ENCODE results near the gene POU6F2.

The POU6F2 gene

GRCh38 chr7:39127058-39127457 lies 149.3 kb downstream of the POU6F2 start:
- no peak for DNase-seq (ENCODE audit: low read depth in 1 of 2, low spot score in 1 of 2)

- no peak for DNase-seq (ENCODE audit: low read depth in 1 of 2, low spot score in 1 of 2)
Measured at GRCh38 chr7:39128287-39128843, 150.7 kb downstream of the POU6F2 start.

GRCh38 chr7:39130274-39130673 lies 152.6 kb downstream of the POU6F2 start:
- DNase-seq (ENCODE audit: low read depth in 1 of 2, low spot score in 1 of 2) = no peak

GRCh38 chr7:39130857-39131526 lies 153.3 kb downstream of the POU6F2 start:
- DNase-seq (ENCODE audit: low read depth in 1 of 2, low spot score in 1 of 2) = no peak

GRCh38 chr7:39132306-39132705 lies 154.6 kb downstream of the POU6F2 start:
- no peak for DNase-seq (ENCODE audit: low read depth in 1 of 2, low spot score in 1 of 2)

- DNase-seq (ENCODE audit: low read depth in 1 of 2, low spot score in 1 of 2) = no peak
Measured at GRCh38 chr7:39133088-39133487, 155.4 kb downstream of the POU6F2 start.

GRCh38 chr7:39137480-39137879 lies 159.8 kb downstream of the POU6F2 start:
- no peak for DNase-seq (ENCODE audit: low read depth in 1 of 2, low spot score in 1 of 2)

- no peak for DNase-seq (ENCODE audit: low read depth in 1 of 2, low spot score in 1 of 2)
Measured at GRCh38 chr7:39142750-39143149, 165.0 kb downstream of the POU6F2 start.

GRCh38 chr7:39144420-39144819 lies 166.7 kb downstream of the POU6F2 start:
- no peak for DNase-seq (ENCODE audit: low read depth in 1 of 2, low spot score in 1 of 2)

GRCh38 chr7:39145283-39145682 lies 167.6 kb downstream of the POU6F2 start:
- DNase-seq (ENCODE audit: low read depth in 1 of 2, low spot score in 1 of 2) = no peak

GRCh38 chr7:39145935-39146334 lies 168.2 kb downstream of the POU6F2 start:
- DNase-seq (ENCODE audit: low read depth in 1 of 2, low spot score in 1 of 2) = no peak

GRCh38 chr7:39152701-39153100 lies 175.0 kb downstream of the POU6F2 start:
- no peak for DNase-seq (ENCODE audit: low read depth in 1 of 2, low spot score in 1 of 2)

GRCh38 chr7:39153113-39153512 lies 175.4 kb downstream of the POU6F2 start:
- DNase-seq (ENCODE audit: low read depth in 1 of 2, low spot score in 1 of 2) = no peak

- DNase-seq (ENCODE audit: low read depth in 1 of 2, low spot score in 1 of 2) = no peak
Measured at GRCh38 chr7:39153647-39154046, 175.9 kb downstream of the POU6F2 start.

- DNase-seq (ENCODE audit: low read depth in 1 of 2, low spot score in 1 of 2) = no peak
Measured at GRCh38 chr7:39154815-39155214, 177.1 kb downstream of the POU6F2 start.

GRCh38 chr7:39158367-39158766 lies 180.7 kb downstream of the POU6F2 start:
- no peak for DNase-seq (ENCODE audit: low read depth in 1 of 2, low spot score in 1 of 2)

- DNase-seq (ENCODE audit: low read depth in 1 of 2, low spot score in 1 of 2) = no peak
Measured at GRCh38 chr7:39161903-39162302, 184.2 kb downstream of the POU6F2 start.

- no peak for DNase-seq (ENCODE audit: low read depth in 1 of 2, low spot score in 1 of 2)
Measured at GRCh38 chr7:39164887-39165286, 187.2 kb downstream of the POU6F2 start.

GRCh38 chr7:39168403-39169098 lies 190.8 kb downstream of the POU6F2 start:
- no peak for DNase-seq (ENCODE audit: low read depth in 1 of 2, low spot score in 1 of 2)

- DNase-seq (ENCODE audit: low read depth in 1 of 2, low spot score in 1 of 2) = no peak
Measured at GRCh38 chr7:39172137-39172536, 194.4 kb downstream of the POU6F2 start.

GRCh38 chr7:39181398-39181797 lies 203.7 kb downstream of the POU6F2 start:
- no peak for DNase-seq (ENCODE audit: low read depth in 1 of 2, low spot score in 1 of 2)

GRCh38 chr7:39183796-39184195 lies 206.1 kb downstream of the POU6F2 start:
- no peak for DNase-seq (ENCODE audit: low read depth in 1 of 2, low spot score in 1 of 2)

- DNase-seq (ENCODE audit: low read depth in 1 of 2, low spot score in 1 of 2) = no peak
Measured at GRCh38 chr7:39184391-39184790, 206.7 kb downstream of the POU6F2 start.
